ENCODE results near the gene CANT1. TPM values are rescaled to one million over a fixed set of nuclear protein-coding genes. Genes with fewer than 3 reads are reported as not detected.

Gene CANT1
- total and polyA plus RNA-seq, 2 of the 13 experiments (the other 11 are each of a cell fraction or from before 2014, with no cell fraction given): 34.1 to 42.1 TPM

GRCh38 chr17:79009397-79010303 is at the start of gene CANT1 (continued):
- TF ChIP-seq ZNF318 (CRISPR knock-in tag; IDR thresholded peaks at IDR 0.05) (no peak), MIER2 (CRISPR knock-in tag; IDR thresholded peaks at IDR 0.05) (0 out of 2 replicates have a peak, but pooled peaks have one; percentile 51), MXD1 (CRISPR knock-in tag; IDR thresholded peaks at IDR 0.05) (peak; percentile 45; the same call in 1 of the 2 replicates), ZNF260 (CRISPR knock-in tag; IDR thresholded peaks at IDR 0.05; ENCODE audit: borderline replicate concordance, low read depth) (no peak), PHF5A (CRISPR knock-in tag; IDR thresholded peaks at IDR 0.05; ENCODE audit: low read depth, unreplicated experiment) (no peak), KAT7 (CRISPR knock-in tag; IDR thresholded peaks at IDR 0.05; ENCODE audit: borderline replicate concordance) (peak; percentile 80; the same call in 1 of the 2 replicates), ZNF589 (CRISPR knock-in tag; conservative IDR thresholded peaks at IDR 0.05) (no peak), ZNF788 (CRISPR knock-in tag; IDR thresholded peaks at IDR 0.05; ENCODE audit: borderline replicate concordance) (peak; percentile 75; the same call in 1 of the 2 replicates), AKAP8 (CRISPR knock-in tag; IDR thresholded peaks at IDR 0.05) (no peak; the same call in 1 of the 2 replicates), RFXAP (CRISPR knock-in tag; IDR thresholded peaks at IDR 0.05; ENCODE audit: borderline replicate concordance) (0 out of 2 replicates have a peak, but pooled peaks have one; percentile 10), IRF9 (CRISPR knock-in tag; IDR thresholded peaks at IDR 0.05; ENCODE audit: borderline replicate concordance) (no peak), ESRRA (CRISPR knock-in tag; IDR thresholded peaks at IDR 0.05; ENCODE audit: low read depth) (peak; percentile 37; the same call in 1 of the 2 replicates), ZNF839 (CRISPR knock-in tag; IDR thresholded peaks at IDR 0.05; ENCODE audit: borderline replicate concordance) (no peak; the same call in 1 of the 2 replicates), ADNP (CRISPR knock-in tag; IDR thresholded peaks at IDR 0.05) (no peak), SIX4 (CRISPR knock-in tag; IDR thresholded peaks at IDR 0.05) (no peak)
- TF ChIP-seq, protein P1, sequence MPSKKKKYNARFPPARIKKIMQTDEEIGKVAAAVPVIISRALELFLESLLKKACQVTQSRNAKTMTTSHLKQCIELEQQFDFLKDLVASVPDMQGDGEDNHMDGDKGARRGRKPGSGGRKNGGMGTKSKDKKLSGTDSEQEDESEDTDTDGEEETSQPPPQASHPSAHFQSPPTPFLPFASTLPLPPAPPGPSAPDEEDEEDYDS (CRISPR knock-in tag; IDR thresholded peaks at IDR 0.05): peak; percentile 38
